GM12801 (cell line): ENCODE data around the gene RALGPS2.

Source experiments
- CTCF ChIP-seq: IDR thresholded peaks from one replicate; pipeline ENCODE4 v1.5.1; 2011; ENCODE audit warnings: control low read depth; ENCODE audit not compliant: insufficient read length; ENCODE audit errors: extremely low read depth

The RALGPS2 gene

GRCh38 chr1:178961331-178961730 lies 236.3 kb downstream of the RALGPS2 start:
- no peak for TF ChIP-seq CTCF

- TF ChIP-seq CTCF, result no peak
Observed at GRCh38 chr1:178961868-178962267, 236.8 kb downstream of the RALGPS2 start.

- no peak for TF ChIP-seq CTCF
Observed at GRCh38 chr1:178962853-178963711, 238.0 kb downstream of the RALGPS2 start.

- no peak for TF ChIP-seq CTCF
Observed at GRCh38 chr1:178964469-178965330, 239.7 kb downstream of the RALGPS2 start.

- TF ChIP-seq CTCF, result no peak
Observed at GRCh38 chr1:178966312-178966711, 241.3 kb downstream of the RALGPS2 start.

- no peak for TF ChIP-seq CTCF
Observed at GRCh38 chr1:178969226-178969987, 244.4 kb downstream of the RALGPS2 start.

GRCh38 chr1:178970184-178970583 lies 245.1 kb downstream of the RALGPS2 start:
- TF ChIP-seq CTCF, result no peak
